Keratinocyte (primary cell): ENCODE results near the gene KCNK5. TPM values are rescaled to one million over a fixed set of nuclear protein-coding genes. Genes with fewer than 3 reads are reported as not detected.

Experiments used
- DNase-seq: peaks from one replicate; pipeline ENCODE4 v3.0.0-alpha.2; 2011; ENCODE audit warnings: low read depth, missing footprints, low spot score
- FAIRE-seq: peaks from 2 replicates; lab custom pipeline; 2011; peaks lifted over from hg19 to GRCh38; lab: Jason Lieb, UNC
- H2AFZ ChIP-seq: 2 replicates; pipeline ENCODE4 v1.6.0; 2012; ENCODE audit warnings: low read length, control low read depth, inconsistent platforms; ENCODE audit not compliant: control insufficient read depth
- H3K27ac ChIP-seq: 2 replicates; pipeline ENCODE4 v1.5.1; 2011; ENCODE audit warnings: low read length; ENCODE audit not compliant: control insufficient read depth, insufficient read depth
- H3K27me3 ChIP-seq: 3 replicates; pipeline ENCODE4 v1.6.0; 2011; ENCODE audit warnings: low read length; ENCODE audit not compliant: control insufficient read depth, insufficient read depth; ENCODE audit errors: extremely low read depth
- H3K36me3 ChIP-seq, 2 experiments: 2 replicates in 1 of 2; 3 replicates in 1 of 2; pipeline ENCODE4 v1.5.1; 2011; ENCODE audit warnings: low read length in 2 of 2, mild to moderate bottlenecking in 1 of 2; ENCODE audit not compliant: control insufficient read depth in 2 of 2, insufficient read depth in 2 of 2; ENCODE audit errors: extremely low read depth in 1 of 2
- H3K4me1 ChIP-seq: 3 replicates; pipeline ENCODE4 v1.5.1; 2011; ENCODE audit warnings: low read length; ENCODE audit not compliant: control insufficient read depth, insufficient read depth; ENCODE audit errors: extremely low read depth
- H3K4me2 ChIP-seq: 3 replicates; pipeline ENCODE4 v1.6.0; 2011; ENCODE audit warnings: low read depth, low read length; ENCODE audit not compliant: control insufficient read depth, insufficient read depth; ENCODE audit errors: extremely low read depth
- H3K4me3 ChIP-seq, 3 experiments: fragments of 200-600 bp in 1 of 3; sonication (generic) in 1 of 3; 2 replicates in 2 of 3; 3 replicates in 1 of 3; pipeline ENCODE4 v1.5.1; 2011 to 2016; ENCODE audit warnings: low read length in 3 of 3, mild to moderate bottlenecking in 3 of 3, control low read depth in 2 of 3, inconsistent platforms in 1 of 3, low read depth in 1 of 3, mixed read lengths in 1 of 3, mixed run types in 1 of 3, moderate library complexity in 1 of 3; ENCODE audit not compliant: control insufficient read depth in 2 of 3, insufficient read depth in 2 of 3; ENCODE audit errors: extremely low read depth in 1 of 3
- H3K79me2 ChIP-seq: 2 replicates; pipeline ENCODE4 v1.6.0; 2012; ENCODE audit warnings: low read length; ENCODE audit not compliant: control insufficient read depth, insufficient read depth
- H3K9ac ChIP-seq: 3 replicates; pipeline ENCODE4 v1.6.0; 2011; ENCODE audit warnings: low read length; ENCODE audit not compliant: control insufficient read depth, insufficient read depth; ENCODE audit errors: extremely low read depth
- H3K9me1 ChIP-seq: 3 replicates; pipeline ENCODE4 v1.6.0; 2011; ENCODE audit warnings: low read length; ENCODE audit not compliant: control insufficient read depth, insufficient read depth; ENCODE audit errors: extremely low read depth
- H3K9me3 ChIP-seq: 2 replicates; pipeline ENCODE4 v1.5.1; 2012; ENCODE audit warnings: low read depth, low read length; ENCODE audit not compliant: control insufficient read depth
- H4K20me1 ChIP-seq: 3 replicates; pipeline ENCODE4 v1.6.0; 2011; ENCODE audit warnings: low read length; ENCODE audit not compliant: control insufficient read depth, insufficient read depth; ENCODE audit errors: extremely low read depth
- CTCF ChIP-seq, 3 experiments: IDR thresholded peaks in 1 of 3; conservative IDR thresholded peaks in 1 of 3; optimal IDR thresholded peaks in 1 of 3; 2 replicates in 2 of 3; 3 replicates in 1 of 3; pipeline versions ENCODE3 to v1.5.1; 2011; ENCODE audit warnings: low read length in 3 of 3, mild to moderate bottlenecking in 3 of 3, moderate library complexity in 2 of 3, control low read depth in 1 of 3, inconsistent platforms in 1 of 3; ENCODE audit not compliant: insufficient read depth in 2 of 3; ENCODE audit errors: extremely low read depth in 1 of 3
- EZH2 ChIP-seq: IDR thresholded peaks from one replicate; pipeline ENCODE4 v1.6.1; 2012; ENCODE audit warnings: inconsistent platforms, mild to moderate bottlenecking, low read length, moderate library complexity
- dilution Hi-C: fragments of 300-500 bp; cut with MboI; formaldehyde crosslinking; loops from one replicate; pipeline ENCODE4 v1.7.0; 2020; ENCODE audit warnings: low sequenced_read_pairs; ENCODE audit not compliant: extremely low pct_ligation_motif_present
- polyA plus RNA-seq, 5 experiments: library from polyadenylated mRNA; depleted of rRNA in 3 of 5; stranded (reverse) in 3 of 5; stranded (forward) in 1 of 5; unstranded in 1 of 5; fragments of >200 nt; gene quantifications; 1 replicate in 1 of 5; 2 replicates in 3 of 5; 3 replicates in 1 of 5; pipeline versions ENCODE4 v1.2.1 to v1.2.3, GENCODE V29; 2011 to 2012; ENCODE audit warnings: missing spikeins in 2 of 5, low read depth in 1 of 5, low replicate concordance in 1 of 5

KCNK5 gene
- polyA plus RNA-seq, 1 donor (not counting 4 experiments of a cell fraction or from before 2014, with no cell fraction given) = not detected

GRCh38 chr6:39194466-39194865 is 34.8 kb downstream of the KCNK5 start:
- no peak overlapping the region for H2AFZ ChIP-seq
- dilution Hi-C loops = no loop called here
- H3K27me3 ChIP-seq = no peaks in the 10 kb centered on the region
- DNase-seq (no peak), FAIRE-seq (no peak)
- H3K9me1 ChIP-seq = no peaks in the 10 kb centered on the region
- no peak overlapping the region for H3K9ac ChIP-seq
- no peaks in the 10 kb centered on the region for H4K20me1 ChIP-seq
- H3K4me1 ChIP-seq = no peaks in the 10 kb centered on the region
- H3K9me3 ChIP-seq = no peaks in the 10 kb centered on the region
- no peak overlapping the region for H3K4me2 ChIP-seq
- H3K36me3 ChIP-seq = no peaks in the 10 kb centered on the region
- H3K4me3 ChIP-seq = no peak overlapping the region
- no peaks in the 10 kb centered on the region for H3K79me2 ChIP-seq
- H3K27ac ChIP-seq = no peak overlapping the region
- TF ChIP-seq EZH2 (no peak), CTCF (optimal IDR thresholded peaks at IDR 0.05 in 1 of 3, IDR thresholded peaks at IDR 0.05 in 1 of 3, conservative IDR thresholded peaks at IDR 0.05 in 1 of 3; ENCODE audit: extremely low read depth in 1 of 3, insufficient read depth in 2 of 3, low read length in 3 of 3) (no peak)

GRCh38 chr6:39193201-39193791 is 36.0 kb downstream of the KCNK5 start:
- no peaks in the 10 kb centered on the region for H3K9me3 ChIP-seq
- no peaks in the 10 kb centered on the region for H4K20me1 ChIP-seq
- no peak overlapping the region for H3K4me3 ChIP-seq
- no peak overlapping the region for H3K27ac ChIP-seq
- no peak for TF ChIP-seq EZH2
- no peak for TF ChIP-seq CTCF (optimal IDR thresholded peaks at IDR 0.05 in 1 of 3, IDR thresholded peaks at IDR 0.05 in 1 of 3, conservative IDR thresholded peaks at IDR 0.05 in 1 of 3; ENCODE audit: extremely low read depth in 1 of 3, insufficient read depth in 2 of 3, low read length in 3 of 3)
- H3K4me1 ChIP-seq = no peaks in the 10 kb centered on the region
- no peaks in the 10 kb centered on the region for H3K9me1 ChIP-seq
- no peak for DNase-seq
- H3K27me3 ChIP-seq = no peaks in the 10 kb centered on the region
- H2AFZ ChIP-seq = no peak overlapping the region
- dilution Hi-C loops = no loop called here
- H3K9ac ChIP-seq = no peak overlapping the region
- FAIRE-seq = no peak
- H3K4me2 ChIP-seq = no peak overlapping the region
- no peaks in the 10 kb centered on the region for H3K36me3 ChIP-seq
- no peaks in the 10 kb centered on the region for H3K79me2 ChIP-seq
